22Rv1 (cell line): ENCODE results near the gene TSPAN31.

ENCODE experiments used
- ZFX ChIP-seq: fragments of 450-650 bp; IDR thresholded peaks from 2 replicates; pipeline ENCODE4 v1.6.1; 2017; ENCODE audit warnings: antibody characterized with exemption, borderline replicate concordance
- TF ChIP-seq, protein P1 (sequence below): fragments of 450-650 bp; IDR thresholded peaks from 2 replicates; pipeline ENCODE4 v1.5.1; 2017; ENCODE audit warnings: mild to moderate bottlenecking

DNA sequence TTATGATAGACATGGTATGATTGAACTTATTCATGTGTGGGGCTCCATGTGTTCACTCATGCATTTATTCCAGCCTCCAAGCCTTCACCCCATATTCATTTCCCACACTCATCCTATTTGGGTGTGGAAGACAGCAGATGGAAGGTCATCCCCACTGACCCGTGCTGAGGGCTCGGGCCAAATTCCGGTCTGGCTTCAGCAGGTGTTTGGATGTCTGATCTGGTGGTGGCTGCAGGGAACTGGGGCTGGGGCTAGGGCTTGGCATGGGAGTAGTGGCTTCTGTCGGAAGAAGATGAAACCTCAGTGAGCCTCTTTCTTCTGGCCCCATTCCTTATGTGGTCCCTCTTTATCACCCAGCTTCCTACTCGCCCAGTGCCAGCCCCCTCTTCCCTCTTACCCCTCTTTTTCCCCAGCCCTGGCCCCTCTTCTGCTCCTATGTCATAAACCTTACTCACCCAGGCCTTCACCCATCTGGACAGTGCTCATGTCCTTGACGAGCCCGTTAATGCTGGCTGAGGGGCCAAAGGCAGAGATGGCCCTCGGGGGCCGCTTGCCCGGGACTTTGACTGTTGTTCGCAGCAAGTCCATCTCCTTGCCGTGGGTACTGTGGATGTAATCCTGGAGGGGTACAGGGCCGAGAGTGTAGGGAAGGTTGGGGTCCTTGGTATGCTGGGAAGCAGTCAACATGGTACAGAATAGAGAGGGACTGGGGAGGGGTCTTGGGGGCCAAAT lies 14.3 kb upstream of the TSPAN31 start:
- TF ChIP-seq, protein P1, sequence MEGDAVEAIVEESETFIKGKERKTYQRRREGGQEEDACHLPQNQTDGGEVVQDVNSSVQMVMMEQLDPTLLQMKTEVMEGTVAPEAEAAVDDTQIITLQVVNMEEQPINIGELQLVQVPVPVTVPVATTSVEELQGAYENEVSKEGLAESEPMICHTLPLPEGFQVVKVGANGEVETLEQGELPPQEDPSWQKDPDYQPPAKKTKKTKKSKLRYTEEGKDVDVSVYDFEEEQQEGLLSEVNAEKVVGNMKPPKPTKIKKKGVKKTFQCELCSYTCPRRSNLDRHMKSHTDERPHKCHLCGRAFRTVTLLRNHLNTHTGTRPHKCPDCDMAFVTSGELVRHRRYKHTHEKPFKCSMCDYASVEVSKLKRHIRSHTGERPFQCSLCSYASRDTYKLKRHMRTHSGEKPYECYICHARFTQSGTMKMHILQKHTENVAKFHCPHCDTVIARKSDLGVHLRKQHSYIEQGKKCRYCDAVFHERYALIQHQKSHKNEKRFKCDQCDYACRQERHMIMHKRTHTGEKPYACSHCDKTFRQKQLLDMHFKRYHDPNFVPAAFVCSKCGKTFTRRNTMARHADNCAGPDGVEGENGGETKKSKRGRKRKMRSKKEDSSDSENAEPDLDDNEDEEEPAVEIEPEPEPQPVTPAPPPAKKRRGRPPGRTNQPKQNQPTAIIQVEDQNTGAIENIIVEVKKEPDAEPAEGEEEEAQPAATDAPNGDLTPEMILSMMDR = no peak
- TF ChIP-seq ZFX = no peak
